Choroid plexus epithelial cell (primary cell): ENCODE data around the gene WASF2.
A peak's percentile ranks its signal among the peaks of the same experiment; 100 is the strongest.

Experiments used
- DNase-seq: peaks from one replicate; pipeline ENCODE4 v3.0.0-alpha.2; 2010; ENCODE audit warnings: low read depth
- H3K4me3 ChIP-seq: 2 replicates; pipeline ENCODE4 v1.5.1; 2011; ENCODE audit warnings: low read depth, mild to moderate bottlenecking, control low read depth, low read length, moderate library complexity
- CTCF ChIP-seq: conservative IDR thresholded peaks from 2 replicates; pipeline ENCODE4 v1.5.1; 2011; ENCODE audit warnings: low read depth, mild to moderate bottlenecking, control low read depth, inconsistent platforms, low read length, moderate library complexity

The WASF2 gene

GRCh38 chr1:27405074-27405473 lies 84.9 kb downstream of the WASF2 start:
- no peak for TF ChIP-seq CTCF
- DNase-seq = peak; percentile 64
- no peak overlapping the region for H3K4me3 ChIP-seq

GRCh38 chr1:27403931-27404330 lies 86.0 kb downstream of the WASF2 start:
- H3K4me3 ChIP-seq = no peak overlapping the region
- DNase-seq = no peak
- TF ChIP-seq CTCF = no peak

- no peak overlapping the region for H3K4me3 ChIP-seq
- TF ChIP-seq CTCF = peak; percentile 59
- peak; percentile 55 for DNase-seq
These were observed 86.8 kb downstream of the WASF2 start for GRCh38 chr1:27403065-27403726.

- TF ChIP-seq CTCF = peak; percentile 71
- DNase-seq = peak; percentile 74
- H3K4me3 ChIP-seq = no peak overlapping the region
These were observed 87.6 kb downstream of the WASF2 start for GRCh38 chr1:27402349-27402754.

- H3K4me3 ChIP-seq = no peak overlapping the region
- no peak for TF ChIP-seq CTCF
- no peak for DNase-seq
These were observed 89.0 kb downstream of the WASF2 start for GRCh38 chr1:27400963-27401341.

GRCh38 chr1:27400082-27400962 lies 89.6 kb downstream of the WASF2 start:
- TF ChIP-seq CTCF = no peak
- no peak overlapping the region for H3K4me3 ChIP-seq
- DNase-seq = no peak
